ENCODE results near the gene TMEM38A.

The TMEM38A gene

DNA sequence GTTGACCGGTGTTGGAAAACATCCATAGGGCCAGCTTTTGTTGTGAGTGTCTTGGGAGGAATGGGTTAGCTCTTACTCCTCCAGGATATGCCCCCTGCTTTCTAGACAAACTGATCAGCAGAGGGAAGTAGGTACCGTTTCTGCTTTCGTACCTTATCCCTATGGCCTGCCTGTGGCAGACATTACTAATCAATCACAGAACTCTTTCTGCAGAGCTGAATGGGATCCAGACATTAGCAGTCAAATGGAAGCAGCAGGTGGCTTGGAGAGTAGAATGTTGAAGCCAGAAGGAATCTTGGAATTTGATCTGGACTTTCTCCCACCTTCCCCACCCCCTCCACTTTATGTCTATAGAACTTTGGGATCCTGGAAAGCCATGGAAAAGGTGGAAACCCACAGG lies 75.8 kb downstream of the TMEM38A start:
- Histone ChIP-seq H3K4me1 (ENCODE audit: control insufficient read depth, insufficient read depth, low read length) (peaks cover 6% of the 10 kb centered on the region), H3K9ac (ENCODE audit: low read length) (no peak overlapping the region), H3K36me3 (ENCODE audit: control insufficient read depth, insufficient read depth, low read length) (no peaks in the 10 kb centered on the region), H3K4me3 (ENCODE audit: low read length) (no peak overlapping the region), H3K27me3 (ENCODE audit: control insufficient read depth, insufficient read depth, low read length) (no peaks in the 10 kb centered on the region), H3K9me3 (ENCODE audit: control insufficient read depth, low read length) (no peaks in the 10 kb centered on the region)

DNA sequence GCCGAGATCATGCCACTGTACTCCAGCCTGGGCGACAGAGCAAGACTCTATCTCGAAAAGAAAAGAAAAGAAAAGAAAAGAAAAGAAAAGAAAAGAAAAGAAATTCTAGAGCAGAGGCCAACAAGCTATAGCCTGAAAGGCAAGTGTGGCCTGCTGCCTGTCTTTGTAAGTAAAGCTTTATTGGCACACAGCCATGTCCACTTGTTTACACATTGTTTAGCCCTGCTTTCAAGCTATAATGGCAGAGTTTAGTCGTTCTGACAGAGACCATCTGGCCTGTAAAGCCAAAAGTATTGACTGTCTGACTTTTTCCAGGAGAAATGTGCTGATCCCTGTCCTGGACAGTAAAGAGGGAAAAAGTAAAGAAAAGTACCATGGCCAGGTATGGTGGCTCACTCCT lies 77.0 kb downstream of the TMEM38A start:
- H3K36me3 ChIP-seq (ENCODE audit: control insufficient read depth, insufficient read depth, low read length), result no peaks in the 10 kb centered on the region
- no peak overlapping the region for H3K9ac ChIP-seq (ENCODE audit: low read length)
- H3K4me1 ChIP-seq (ENCODE audit: control insufficient read depth, insufficient read depth, low read length), result peaks cover 6% of the 10 kb centered on the region
- H3K27me3 ChIP-seq (ENCODE audit: control insufficient read depth, insufficient read depth, low read length), result no peaks in the 10 kb centered on the region
- no peak overlapping the region for H3K4me3 ChIP-seq (ENCODE audit: low read length)
- H3K9me3 ChIP-seq (ENCODE audit: control insufficient read depth, low read length), result no peaks in the 10 kb centered on the region

DNA sequence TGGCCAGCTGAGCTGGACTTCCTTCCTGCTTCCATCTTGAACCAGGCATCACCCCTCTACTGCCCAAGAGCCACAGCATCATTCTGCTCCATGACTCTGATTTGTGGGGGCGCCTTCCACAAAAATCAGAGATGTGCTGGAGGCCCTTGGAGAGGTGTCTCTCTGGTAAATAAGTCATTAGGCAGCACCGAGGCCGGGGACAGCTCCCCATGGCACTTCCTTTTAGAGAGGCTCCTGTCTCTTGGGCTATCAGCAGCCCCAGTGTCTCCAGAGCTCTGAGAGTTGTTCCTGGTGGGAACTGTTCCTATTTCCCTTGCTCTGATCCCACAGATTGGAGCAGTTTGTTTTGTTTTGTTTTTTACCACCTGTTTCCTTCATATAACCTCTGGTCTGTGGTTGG lies 78.6 kb downstream of the TMEM38A start:
- H3K36me3 ChIP-seq (ENCODE audit: control insufficient read depth, insufficient read depth, low read length), result no peaks in the 10 kb centered on the region
- no peaks in the 10 kb centered on the region for H3K27me3 ChIP-seq (ENCODE audit: control insufficient read depth, insufficient read depth, low read length)
- H3K4me3 ChIP-seq (ENCODE audit: low read length), result no peak overlapping the region
- no peak overlapping the region for H3K9ac ChIP-seq (ENCODE audit: low read length)
- no peaks in the 10 kb centered on the region for H3K9me3 ChIP-seq (ENCODE audit: control insufficient read depth, low read length)
- H3K4me1 ChIP-seq (ENCODE audit: control insufficient read depth, insufficient read depth, low read length), result no peaks in the 10 kb centered on the region

Data from mucosa of stomach (tissue), 1 donor.